Stomach smooth muscle (tissue), 2 donors: ENCODE data around the gene RPIA.

Experiments used
- H3K27ac ChIP-seq: one replicate; pipeline ENCODE4 v1.7.0; 2013; ENCODE audit warnings: mild to moderate bottlenecking, low read length, inconsistent platforms
- H3K27me3 ChIP-seq, 2 donors: one replicate each; pipeline ENCODE4 v1.7.0; 2013; ENCODE audit warnings: low read length in 2 of 2; ENCODE audit not compliant: insufficient read depth in 2 of 2, control insufficient read depth in 1 of 2
- H3K36me3 ChIP-seq, 2 donors: one replicate each; pipeline ENCODE4 v1.7.0; 2013; ENCODE audit warnings: low read length in 2 of 2; ENCODE audit not compliant: control insufficient read depth in 2 of 2, insufficient read depth in 2 of 2
- H3K4me1 ChIP-seq: one replicate; pipeline ENCODE4 v1.7.0; 2013; ENCODE audit warnings: low read length; ENCODE audit not compliant: control insufficient read depth, insufficient read depth
- H3K4me3 ChIP-seq, 2 donors: one replicate each; pipeline ENCODE4 v1.7.0; 2013; ENCODE audit warnings: low read length in 2 of 2
- H3K9ac ChIP-seq, 2 donors: one replicate each; pipeline ENCODE4 v1.7.0; 2013; ENCODE audit warnings: low read length in 2 of 2, mild to moderate bottlenecking in 1 of 2
- H3K9me3 ChIP-seq, 2 donors: one replicate each; pipeline ENCODE4 v1.7.0; 2013; ENCODE audit warnings: low read length in 2 of 2; ENCODE audit not compliant: control insufficient read depth in 2 of 2
- donor health status: healthy.
- donor health status: Pancreatic carcinoma.

The RPIA gene

GRCh38 chr2:88660622-88661021, 30.9 kb upstream of the RPIA start:
- no peaks in the 10 kb centered on the region for H3K9me3 ChIP-seq
- no peaks in the 10 kb centered on the region for H3K27me3 ChIP-seq
- peaks cover 5% of the 10 kb centered on the region for H3K4me1 ChIP-seq
- no peak overlapping the region for H3K4me3 ChIP-seq
- H3K27ac ChIP-seq = no peak overlapping the region
- H3K9ac ChIP-seq = no peak overlapping the region
- no peaks in the 10 kb centered on the region for H3K36me3 ChIP-seq

GRCh38 chr2:88666576-88666975, 24.9 kb upstream of the RPIA start:
- H3K36me3 ChIP-seq = no peaks in the 10 kb centered on the region
- H3K27ac ChIP-seq = no peak overlapping the region
- no peaks in the 10 kb centered on the region for H3K4me1 ChIP-seq
- H3K9me3 ChIP-seq = no peaks in the 10 kb centered on the region
- H3K4me3 ChIP-seq = no peak overlapping the region
- H3K27me3 ChIP-seq = no peaks in the 10 kb centered on the region
- no peak overlapping the region for H3K9ac ChIP-seq

DNA sequence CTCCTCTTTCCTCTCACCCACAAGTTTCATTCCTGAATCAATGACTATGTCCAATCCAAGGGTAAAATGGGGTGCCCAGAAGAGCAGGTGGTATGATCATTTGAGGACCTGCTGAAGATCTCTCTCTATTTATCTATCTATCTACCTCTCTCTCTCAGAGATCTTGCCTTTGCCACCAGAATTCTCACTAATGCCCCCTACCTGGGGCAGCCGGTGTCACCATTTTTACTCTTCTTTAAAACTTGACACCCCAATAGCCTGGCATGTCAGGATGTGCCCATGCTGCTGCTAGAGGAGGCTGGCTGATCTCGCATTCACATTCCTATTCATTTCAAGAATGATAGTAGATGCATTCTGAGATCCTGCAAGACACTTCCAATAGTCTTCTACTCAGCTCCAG, 24.3 kb upstream of the RPIA start:
- H3K27ac ChIP-seq = no peak overlapping the region
- H3K9ac ChIP-seq = no peak overlapping the region

DNA sequence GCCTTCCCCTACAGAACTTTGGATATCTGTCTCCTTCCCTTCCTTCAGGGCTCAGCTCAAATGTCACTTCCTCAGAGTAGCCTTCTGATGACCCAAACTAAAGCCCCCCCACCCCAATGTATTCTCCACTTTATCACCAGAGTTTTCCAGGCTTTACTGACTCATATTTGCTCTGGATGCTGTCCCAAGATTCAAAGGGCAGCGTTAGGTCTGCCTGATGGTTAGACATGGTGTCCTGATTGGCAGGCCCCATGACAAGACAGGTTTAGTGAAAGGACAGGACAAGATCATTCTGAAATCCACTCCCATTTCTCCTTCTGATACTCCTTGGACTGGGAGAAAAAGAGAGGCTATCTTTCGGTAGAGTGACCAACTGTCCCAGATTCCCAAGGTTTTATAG, 22.6 kb upstream of the RPIA start:
- H3K27ac ChIP-seq = no peak overlapping the region
- H3K4me1 ChIP-seq = no peaks in the 10 kb centered on the region

More for the DNA sequence above, 24.3 kb upstream of the RPIA start:
- no peaks in the 10 kb centered on the region for H3K9me3 ChIP-seq
- H3K36me3 ChIP-seq = no peaks in the 10 kb centered on the region
- H3K4me3 ChIP-seq = no peak overlapping the region
- no peaks in the 10 kb centered on the region for H3K4me1 ChIP-seq
- H3K27me3 ChIP-seq = no peaks in the 10 kb centered on the region

DNA sequence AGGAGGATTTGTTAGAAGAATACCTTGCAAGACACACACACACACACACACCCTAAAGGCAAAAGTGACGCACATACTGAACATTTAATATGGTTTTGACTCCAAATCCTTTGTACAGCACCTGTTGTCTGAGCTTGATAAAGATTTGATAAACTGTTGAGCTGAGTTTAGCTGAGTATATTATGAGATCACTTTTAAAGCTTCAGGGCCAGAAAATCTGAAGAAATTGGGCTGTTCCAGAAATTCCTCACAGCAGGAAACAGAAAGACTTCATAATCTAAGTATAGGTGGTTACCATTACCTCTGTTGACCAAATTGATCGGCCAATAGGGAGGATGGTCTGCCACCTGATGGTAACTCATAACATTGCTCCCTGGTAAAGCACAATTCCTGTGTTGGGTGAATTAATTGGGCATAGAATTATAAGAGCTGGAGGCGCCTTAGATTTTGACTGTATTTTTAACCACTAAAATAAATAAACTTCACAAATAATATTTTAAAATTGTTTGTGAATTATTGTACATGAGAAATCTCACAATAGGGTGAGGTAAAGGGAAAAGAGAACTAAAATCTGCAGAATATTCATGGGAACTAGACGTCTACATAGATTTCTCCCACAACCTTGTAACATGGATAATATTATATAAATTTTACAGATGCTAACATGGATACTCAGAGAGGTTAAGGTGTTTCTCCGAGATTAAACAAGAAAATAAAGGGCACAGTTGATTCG, 21.8 kb upstream of the RPIA start:
- Histone ChIP-seq H3K9ac (no peak overlapping the region), H3K27me3 (no peaks in the 10 kb centered on the region), H3K4me1 (no peaks in the 10 kb centered on the region), H3K27ac (no peak overlapping the region), H3K4me3 (no peak overlapping the region), H3K36me3 (no peaks in the 10 kb centered on the region), H3K9me3 (no peaks in the 10 kb centered on the region)

More for the DNA sequence above, 22.6 kb upstream of the RPIA start:
- Histone ChIP-seq H3K36me3 (no peaks in the 10 kb centered on the region), H3K9ac (no peak overlapping the region), H3K4me3 (no peak overlapping the region), H3K27me3 (no peaks in the 10 kb centered on the region), H3K9me3 (no peaks in the 10 kb centered on the region)

GRCh38 chr2:88671786-88672427, 19.6 kb upstream of the RPIA start:
- Histone ChIP-seq H3K4me3 (no peak overlapping the region), H3K27ac (no peak overlapping the region), H3K9ac (no peak overlapping the region), H3K9me3 (no peaks in the 10 kb centered on the region), H3K36me3 (no peaks in the 10 kb centered on the region), H3K4me1 (no peaks in the 10 kb centered on the region), H3K27me3 (no peaks in the 10 kb centered on the region)

DNA sequence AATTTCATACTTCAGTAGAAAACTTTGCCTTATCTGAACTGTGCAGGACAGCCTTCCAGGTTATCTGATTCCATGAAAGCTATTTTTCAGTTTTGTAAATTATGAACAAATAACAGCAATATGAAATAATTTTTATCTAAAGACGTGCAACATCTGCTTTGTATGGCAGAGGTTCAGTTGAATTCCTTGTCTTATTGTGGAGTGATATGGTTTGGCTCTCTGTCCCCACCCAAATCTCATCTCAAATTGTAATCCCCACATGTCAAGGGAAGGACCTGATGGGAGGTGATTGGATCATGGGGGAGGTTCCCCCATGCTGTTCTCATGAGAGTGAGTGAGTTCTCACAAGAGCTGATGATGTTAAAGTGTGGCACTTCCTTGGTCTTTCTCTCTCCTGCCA, 18.1 kb upstream of the RPIA start:
- H3K36me3 ChIP-seq = no peaks in the 10 kb centered on the region
- H3K27me3 ChIP-seq = no peaks in the 10 kb centered on the region
- no peaks in the 10 kb centered on the region for H3K4me1 ChIP-seq
- H3K9ac ChIP-seq = no peak overlapping the region
- no peak overlapping the region for H3K4me3 ChIP-seq
- no peaks in the 10 kb centered on the region for H3K9me3 ChIP-seq
- no peak overlapping the region for H3K27ac ChIP-seq

DNA sequence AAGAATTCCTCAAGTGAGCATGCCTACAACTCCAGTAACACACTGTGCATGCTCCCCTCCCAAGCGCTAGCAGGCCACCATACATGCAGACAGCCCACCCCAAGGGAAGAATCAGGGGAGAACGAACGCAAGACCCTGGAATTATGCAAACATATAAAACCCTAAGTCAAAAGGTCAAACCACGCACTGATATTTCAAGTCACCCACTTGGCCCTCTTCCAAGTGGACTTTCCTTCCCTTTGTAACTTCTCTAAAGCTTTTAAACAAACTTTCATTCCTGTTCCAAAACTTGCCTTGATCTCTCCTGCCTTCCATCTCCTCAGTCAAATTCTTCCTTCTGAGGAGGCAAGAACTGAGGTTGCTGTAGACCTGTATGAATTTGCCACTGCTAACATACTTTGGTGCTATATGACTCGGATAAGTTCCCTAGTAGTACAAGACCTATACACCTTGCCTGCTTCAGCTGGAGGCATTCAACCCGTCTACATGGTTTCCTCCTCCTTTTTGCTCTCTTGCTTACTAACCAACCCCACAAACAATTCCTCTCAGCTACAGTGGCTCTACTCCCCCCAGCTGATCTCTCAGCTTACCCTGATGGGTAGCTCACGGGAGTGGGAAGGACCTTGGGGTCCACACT, 11.1 kb upstream of the RPIA start:
- H3K27me3 ChIP-seq = no peaks in the 10 kb centered on the region
- no peak overlapping the region for H3K4me3 ChIP-seq

DNA sequence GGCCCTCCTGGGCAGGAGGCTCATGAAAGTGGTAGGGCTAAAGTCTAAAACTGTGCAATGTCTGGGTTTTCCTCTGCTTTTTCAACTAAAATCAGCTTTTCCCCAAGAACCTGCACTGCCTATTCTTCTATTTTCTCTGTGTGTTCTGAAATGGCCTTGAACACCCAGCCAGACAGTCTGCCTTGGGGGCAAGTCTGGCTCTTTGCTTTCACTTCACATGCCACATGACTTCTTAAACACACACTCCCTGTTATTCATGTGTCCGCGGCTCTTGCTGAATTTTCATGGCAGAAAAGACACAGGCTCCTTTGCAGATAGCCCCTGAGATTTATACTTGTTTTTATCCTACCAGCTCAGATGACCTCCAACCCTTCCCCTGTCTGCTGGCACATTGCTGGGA, 10.6 kb upstream of the RPIA start:
- Histone ChIP-seq H3K27ac (no peak overlapping the region), H3K27me3 (no peaks in the 10 kb centered on the region), H3K36me3 (no peaks in the 10 kb centered on the region), H3K9ac (no peak overlapping the region), H3K4me1 (no peaks in the 10 kb centered on the region), H3K4me3 (no peak overlapping the region), H3K9me3 (no peaks in the 10 kb centered on the region)

More for the DNA sequence above, 11.1 kb upstream of the RPIA start:
- H3K9me3 ChIP-seq = no peaks in the 10 kb centered on the region
- no peaks in the 10 kb centered on the region for H3K36me3 ChIP-seq
- no peak overlapping the region for H3K27ac ChIP-seq
- H3K9ac ChIP-seq = no peak overlapping the region
- H3K4me1 ChIP-seq = no peaks in the 10 kb centered on the region

- Histone ChIP-seq H3K4me3 (no peak overlapping the region), H3K27ac (no peak overlapping the region), H3K9me3 (no peaks in the 10 kb centered on the region), H3K9ac (no peak overlapping the region), H3K36me3 (no peaks in the 10 kb centered on the region), H3K4me1 (no peaks in the 10 kb centered on the region), H3K27me3 (no peaks in the 10 kb centered on the region)
These were observed 8.1 kb upstream of the RPIA start for GRCh38 chr2:88683160-88684021.
